HUES6 (cell line): Measurements from ENCODE around the gene PSTPIP2.
"Not testable (repeated sequence)": the region's sequence is repeated elsewhere in the genome, so short reads cannot be mapped to it uniquely, and the experiment has no call there.

ENCODE experiments used
- H3K27ac ChIP-seq: 2 replicates; pipeline ENCODE4 v1.7.0; 2013; ENCODE audit warnings: low read depth, mild to moderate bottlenecking, low read length, inconsistent platforms
- H3K27me3 ChIP-seq: 2 replicates; pipeline ENCODE4 v1.6.1; 2013; ENCODE audit warnings: low read length; ENCODE audit not compliant: control insufficient read depth, insufficient read depth
- H3K36me3 ChIP-seq: 2 replicates; pipeline ENCODE4 v1.6.1; 2013; ENCODE audit warnings: low read length; ENCODE audit not compliant: control insufficient read depth, insufficient read depth
- H3K4me1 ChIP-seq: 2 replicates; pipeline ENCODE4 v1.6.1; 2013; ENCODE audit warnings: low read length; ENCODE audit not compliant: control insufficient read depth, insufficient read depth
- H3K4me3 ChIP-seq: 2 replicates; pipeline ENCODE4 v1.5.1; 2013; ENCODE audit warnings: low read depth, low read length
- H3K9ac ChIP-seq: one replicate; pipeline ENCODE4 v1.6.1; 2013; ENCODE audit warnings: mild to moderate bottlenecking, low read length
- H3K9me3 ChIP-seq: 2 replicates; pipeline ENCODE4 v1.6.1; 2013; ENCODE audit warnings: low read depth, low read length; ENCODE audit not compliant: control insufficient read depth, insufficient read depth

PSTPIP2 gene

GRCh38 chr18:46095532-46095931 lies 23.5 kb upstream of the PSTPIP2 start:
- H3K4me3 ChIP-seq: no peak overlapping the region
- no peaks in the 10 kb centered on the region for H3K27me3 ChIP-seq
- no peaks in the 10 kb centered on the region for H3K9me3 ChIP-seq
- H3K9ac ChIP-seq: no peak overlapping the region
- H3K27ac ChIP-seq: no peak overlapping the region
- H3K36me3 ChIP-seq: peaks cover 51% of the 10 kb centered on the region
- peaks cover 8% of the 10 kb centered on the region for H3K4me1 ChIP-seq

GRCh38 chr18:46088501-46088900 lies 16.4 kb upstream of the PSTPIP2 start:
- H3K27ac ChIP-seq, H3K4me1 ChIP-seq, H3K27me3 ChIP-seq, H3K9ac ChIP-seq, H3K4me3 ChIP-seq, H3K9me3 ChIP-seq: not testable (repeated sequence)
- H3K36me3 ChIP-seq: peaks cover 99% of the 10 kb centered on the region

- no peak overlapping the region for H3K4me3 ChIP-seq
- H3K36me3 ChIP-seq: peaks cover 92% of the 10 kb centered on the region
- no peak overlapping the region for H3K9ac ChIP-seq
- no peaks in the 10 kb centered on the region; the same call in 1 of the 2 replicates for H3K4me1 ChIP-seq
- no peak overlapping the region for H3K27ac ChIP-seq
- H3K9me3 ChIP-seq: no peaks in the 10 kb centered on the region
- no peaks in the 10 kb centered on the region for H3K27me3 ChIP-seq
Observed at GRCh38 chr18:46084431-46084830, 12.4 kb upstream of the PSTPIP2 start.

- Histone ChIP-seq H3K9me3 (no peaks in the 10 kb centered on the region), H3K4me3 (no peak overlapping the region), H3K4me1 (no peaks in the 10 kb centered on the region), H3K9ac (no peak overlapping the region), H3K27me3 (no peaks in the 10 kb centered on the region), H3K27ac (no peak overlapping the region), H3K36me3 (peaks cover 57% of the 10 kb centered on the region)
Observed at GRCh38 chr18:46080156-46080555, 8.1 kb upstream of the PSTPIP2 start.

GRCh38 chr18:46079336-46079735 lies 7.3 kb upstream of the PSTPIP2 start:
- Histone ChIP-seq H3K4me1 (no peaks in the 10 kb centered on the region), H3K4me3 (no peak overlapping the region), H3K27me3 (no peaks in the 10 kb centered on the region), H3K36me3 (peaks cover 49% of the 10 kb centered on the region), H3K9me3 (no peaks in the 10 kb centered on the region), H3K27ac (no peak overlapping the region), H3K9ac (no peak overlapping the region)

GRCh38 chr18:46073474-46074331 lies 1.6 kb upstream of the PSTPIP2 start:
- Histone ChIP-seq H3K4me1 (peaks cover 7% of the 10 kb centered on the region; the same call in 1 of the 2 replicates), H3K36me3 (peaks cover 1% of the 10 kb centered on the region; the same call in 1 of the 2 replicates), H3K9ac (no peak overlapping the region), H3K27me3 (peaks cover 29% of the 10 kb centered on the region), H3K9me3 (no peaks in the 10 kb centered on the region), H3K4me3 (no peak overlapping the region), H3K27ac (no peak overlapping the region)

GRCh38 chr18:46072959-46073358 lies 899 bp upstream of the PSTPIP2 start:
- H3K4me3 ChIP-seq: no peak overlapping the region
- H3K27me3 ChIP-seq: peaks cover 29% of the 10 kb centered on the region
- H3K9ac ChIP-seq: no peak overlapping the region
- H3K27ac ChIP-seq: no peak overlapping the region
- H3K36me3 ChIP-seq: no peaks in the 10 kb centered on the region
- no peaks in the 10 kb centered on the region for H3K9me3 ChIP-seq
- peaks cover 7% of the 10 kb centered on the region; the same call in 1 of the 2 replicates for H3K4me1 ChIP-seq

- H3K9ac ChIP-seq: peak overlapping the region; percentile 81
- H3K36me3 ChIP-seq: no peaks in the 10 kb centered on the region
- no peak overlapping the region for H3K27ac ChIP-seq
- H3K4me3 ChIP-seq: peak overlapping the region; percentile 90
- H3K4me1 ChIP-seq: peaks cover 7% of the 10 kb centered on the region; the same call in 1 of the 2 replicates
- no peaks in the 10 kb centered on the region for H3K9me3 ChIP-seq
- H3K27me3 ChIP-seq: peaks cover 29% of the 10 kb centered on the region
Observed at GRCh38 chr18:46072376-46072867, 362 bp upstream of the PSTPIP2 start.

GRCh38 chr18:46070815-46071652 lies 1.0 kb downstream of the PSTPIP2 start:
- peak overlapping the region; percentile 90 for H3K4me3 ChIP-seq
- no peak overlapping the region for H3K27ac ChIP-seq
- no peaks in the 10 kb centered on the region for H3K36me3 ChIP-seq
- no peaks in the 10 kb centered on the region for H3K9me3 ChIP-seq
- peak overlapping the region; percentile 81 for H3K9ac ChIP-seq
- peaks cover 29% of the 10 kb centered on the region for H3K27me3 ChIP-seq
- peaks cover 7% of the 10 kb centered on the region; the same call in 1 of the 2 replicates for H3K4me1 ChIP-seq

- Histone ChIP-seq H3K9me3 (no peaks in the 10 kb centered on the region), H3K9ac (no peak overlapping the region), H3K36me3 (no peaks in the 10 kb centered on the region), H3K27me3 (peaks cover 29% of the 10 kb centered on the region), H3K4me1 (peaks cover 7% of the 10 kb centered on the region; the same call in 1 of the 2 replicates), H3K4me3 (no peak overlapping the region), H3K27ac (no peak overlapping the region)
Observed at GRCh38 chr18:46070232-46070631, 1.8 kb downstream of the PSTPIP2 start.

- Histone ChIP-seq H3K27me3 (peaks cover 29% of the 10 kb centered on the region), H3K9me3 (no peaks in the 10 kb centered on the region), H3K4me1 (peaks cover 7% of the 10 kb centered on the region; the same call in 1 of the 2 replicates), H3K4me3 (no peak overlapping the region), H3K9ac (no peak overlapping the region), H3K36me3 (no peaks in the 10 kb centered on the region), H3K27ac (no peak overlapping the region)
Observed at GRCh38 chr18:46069524-46069923, 2.5 kb downstream of the PSTPIP2 start.
